Astrocyte of the cerebellum (primary cell): ENCODE data around the gene SNX27.
"Not testable (repeated sequence)": the region's sequence is repeated elsewhere in the genome, so short reads cannot be mapped to it uniquely, and the experiment has no call there.

Experiments
- DNase-seq: peaks from one replicate; pipeline ENCODE4 v3.0.0-alpha.2; 2011; ENCODE audit warnings: low read depth
- H3K4me3 ChIP-seq: 2 replicates; pipeline ENCODE4 v1.5.1; 2011; ENCODE audit warnings: mild to moderate bottlenecking, low read depth, low read length, moderate library complexity
- in situ Hi-C: cut with HindIII; loops from 2 replicates; pipeline ENCODE4 v1.10.0; 2017; ENCODE audit warnings: low sequenced_read_pairs
- TF ChIP-seq, protein P1 (sequence below): IDR thresholded peaks from 2 replicates; pipeline ENCODE4 v1.5.1; 2012; ENCODE audit warnings: low read length, low read depth, moderate library complexity, mild to moderate bottlenecking; ENCODE audit errors: missing control alignments

The SNX27 gene

DNA sequence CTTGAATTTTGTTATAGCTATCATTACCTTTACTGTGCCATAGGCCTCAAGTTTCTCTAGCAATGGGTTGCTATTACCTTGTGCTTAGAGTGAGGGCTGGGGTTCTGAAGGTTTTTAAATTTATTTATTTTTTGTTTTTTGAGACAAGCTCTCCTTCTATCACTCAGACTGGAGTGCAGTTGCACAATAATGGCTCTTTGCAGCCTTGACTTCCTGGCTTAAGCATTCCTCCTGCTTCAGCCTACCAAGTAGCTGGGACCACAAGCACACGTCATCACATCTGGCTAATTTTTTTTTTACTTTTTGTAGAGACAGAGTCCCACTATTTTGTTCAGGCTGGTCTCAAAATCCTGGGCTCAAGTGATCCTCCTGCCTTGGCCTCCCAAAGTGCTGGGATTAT, 41.5 kb downstream of the SNX27 start:
- no peak overlapping the region for H3K4me3 ChIP-seq
- DNase-seq: no peak
- in situ Hi-C loops: no loop called here
- TF ChIP-seq, protein P1, sequence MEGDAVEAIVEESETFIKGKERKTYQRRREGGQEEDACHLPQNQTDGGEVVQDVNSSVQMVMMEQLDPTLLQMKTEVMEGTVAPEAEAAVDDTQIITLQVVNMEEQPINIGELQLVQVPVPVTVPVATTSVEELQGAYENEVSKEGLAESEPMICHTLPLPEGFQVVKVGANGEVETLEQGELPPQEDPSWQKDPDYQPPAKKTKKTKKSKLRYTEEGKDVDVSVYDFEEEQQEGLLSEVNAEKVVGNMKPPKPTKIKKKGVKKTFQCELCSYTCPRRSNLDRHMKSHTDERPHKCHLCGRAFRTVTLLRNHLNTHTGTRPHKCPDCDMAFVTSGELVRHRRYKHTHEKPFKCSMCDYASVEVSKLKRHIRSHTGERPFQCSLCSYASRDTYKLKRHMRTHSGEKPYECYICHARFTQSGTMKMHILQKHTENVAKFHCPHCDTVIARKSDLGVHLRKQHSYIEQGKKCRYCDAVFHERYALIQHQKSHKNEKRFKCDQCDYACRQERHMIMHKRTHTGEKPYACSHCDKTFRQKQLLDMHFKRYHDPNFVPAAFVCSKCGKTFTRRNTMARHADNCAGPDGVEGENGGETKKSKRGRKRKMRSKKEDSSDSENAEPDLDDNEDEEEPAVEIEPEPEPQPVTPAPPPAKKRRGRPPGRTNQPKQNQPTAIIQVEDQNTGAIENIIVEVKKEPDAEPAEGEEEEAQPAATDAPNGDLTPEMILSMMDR: no peak

DNA sequence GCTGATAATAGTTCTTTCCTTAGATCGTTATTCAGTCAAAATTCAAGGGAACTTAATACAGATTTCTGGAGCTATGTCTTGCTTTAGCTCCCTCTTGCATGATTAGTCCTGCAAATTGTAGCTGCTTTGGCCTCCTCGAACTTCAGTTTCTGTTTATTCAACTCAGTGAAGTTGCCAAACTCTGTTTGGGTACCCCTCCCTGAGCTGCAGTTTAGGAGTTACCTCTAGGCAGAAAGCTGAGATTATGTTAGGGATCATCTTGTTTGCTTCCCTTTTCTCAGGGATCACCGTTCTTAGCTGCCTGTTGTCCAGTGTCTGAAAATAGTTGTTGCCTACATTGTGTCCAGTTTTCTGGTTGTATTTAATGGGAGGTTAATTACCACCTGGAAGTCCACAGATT, 43.5 kb downstream of the SNX27 start:
- in situ Hi-C loops: no loop called here
- no peak for DNase-seq
- TF ChIP-seq, protein P1: no peak
- H3K4me3 ChIP-seq: no peak overlapping the region

DNA sequence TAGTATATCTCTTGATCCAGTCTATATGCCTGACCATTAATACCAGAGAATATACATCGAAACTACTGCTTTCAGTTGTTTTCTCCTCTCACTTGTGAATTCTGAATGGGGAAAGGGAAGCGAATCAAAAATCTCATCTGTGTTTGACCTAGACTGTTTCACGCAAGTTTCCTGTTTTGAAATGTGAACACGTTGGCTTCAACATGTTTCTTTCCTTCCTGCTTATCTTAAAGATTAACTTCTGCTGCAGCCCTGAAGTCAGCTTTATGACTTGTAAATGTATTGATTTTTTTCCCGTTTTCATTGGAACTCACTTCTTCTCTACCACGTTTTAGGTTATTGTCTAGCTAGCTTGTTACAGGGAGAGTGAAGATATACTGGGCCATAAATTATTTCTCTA, 49.9 kb downstream of the SNX27 start:
- no peak for DNase-seq
- H3K4me3 ChIP-seq: no peak overlapping the region
- in situ Hi-C loops: no loop called here
- TF ChIP-seq, protein P1: no peak

DNA sequence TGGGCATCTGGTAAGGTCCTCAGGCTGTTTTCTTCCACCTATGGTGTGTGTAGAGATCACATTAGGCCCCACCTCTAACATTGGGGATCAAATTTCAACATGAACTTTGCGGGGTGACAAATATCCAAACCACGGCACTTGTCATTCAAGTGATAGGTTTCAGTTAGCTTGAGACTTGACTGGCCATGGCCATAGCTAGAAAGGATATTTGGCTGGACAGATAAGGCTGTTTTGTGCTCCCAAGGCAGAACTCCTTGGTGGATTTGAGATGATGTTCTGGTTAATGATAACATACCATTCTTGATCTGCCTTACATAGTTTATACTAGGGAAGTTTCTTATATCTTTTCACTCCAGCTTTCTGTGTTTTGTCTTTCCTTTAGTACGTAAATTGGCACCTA, 56.2 kb downstream of the SNX27 start:
- in situ Hi-C loops: no loop called here
- TF ChIP-seq, protein P1: no peak
- no peak overlapping the region for H3K4me3 ChIP-seq
- DNase-seq: no peak

DNA sequence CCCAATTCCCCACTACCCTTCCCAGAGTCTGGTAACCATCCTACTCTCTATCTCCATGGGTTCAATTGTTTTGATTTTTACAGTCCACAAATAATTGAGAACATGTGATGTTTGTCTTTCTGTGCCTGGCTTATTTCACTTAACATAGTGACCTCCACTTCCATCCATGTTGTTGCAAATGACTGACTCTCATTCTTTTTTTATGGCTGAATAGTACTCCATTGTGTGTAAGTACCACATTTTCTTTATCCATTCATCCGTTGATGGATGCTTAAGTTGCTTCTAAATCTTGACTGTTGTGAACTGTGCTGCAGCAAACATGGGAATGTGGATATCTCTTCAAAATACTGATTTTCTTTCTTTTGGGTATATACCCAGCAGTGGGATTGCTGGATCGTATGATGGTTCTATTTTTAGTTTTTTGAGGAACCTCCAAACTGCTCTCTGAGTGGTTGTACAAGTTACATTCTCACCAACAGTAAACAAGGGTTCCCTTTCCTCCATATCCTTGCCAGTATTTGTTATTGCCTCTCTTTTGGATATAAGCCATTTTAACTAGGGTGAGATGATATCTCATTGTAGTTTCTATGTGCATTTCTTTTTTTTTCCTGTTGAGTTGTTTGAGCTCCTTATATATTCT, 58.3 kb downstream of the SNX27 start:
- in situ Hi-C loops, H3K4me3 ChIP-seq, DNase-seq: not testable (repeated sequence)

DNA sequence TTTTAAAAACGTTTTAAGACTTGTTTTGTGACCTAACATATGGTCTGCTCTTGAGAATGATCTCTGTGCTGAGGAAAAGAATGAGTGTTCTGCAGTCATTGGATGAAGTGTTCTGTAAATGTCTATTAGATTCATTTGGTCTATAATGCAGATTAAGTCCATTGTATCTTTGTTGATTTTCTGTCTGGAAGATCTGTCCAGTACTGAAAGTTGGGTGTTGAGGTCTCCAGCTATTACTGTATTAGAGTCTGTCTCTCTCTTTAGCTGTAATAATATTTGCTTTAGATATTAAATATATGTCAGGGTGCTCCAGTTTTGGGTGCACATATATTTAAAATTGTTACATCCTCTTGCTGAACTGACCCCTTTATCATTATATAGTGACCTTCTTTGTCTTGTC, 61.6 kb downstream of the SNX27 start:
- TF ChIP-seq, protein P1: no peak

DNA sequence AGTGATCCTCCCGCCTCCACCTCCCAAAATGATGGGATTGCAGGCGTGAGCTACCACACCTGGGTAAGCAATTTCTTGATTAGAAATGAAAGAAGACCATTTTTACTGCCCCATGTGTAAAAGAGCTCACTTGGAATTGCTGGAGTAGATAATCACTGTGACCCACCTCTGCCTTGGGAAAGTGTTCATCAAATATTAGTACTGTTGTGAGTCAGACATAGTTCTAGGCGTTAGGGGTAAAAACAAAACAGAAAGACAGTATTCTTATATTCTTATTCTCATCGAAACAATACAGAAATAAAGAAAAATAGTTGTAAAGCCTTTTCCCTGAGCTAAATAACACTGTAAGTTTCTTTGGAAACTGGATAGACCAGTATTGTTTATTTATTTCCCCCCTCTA, 68.5 kb downstream of the SNX27 start:
- TF ChIP-seq, protein P1: no peak
- in situ Hi-C loops: no loop called here
- DNase-seq: no peak
- H3K4me3 ChIP-seq: no peak overlapping the region

More for the DNA sequence above, 61.6 kb downstream of the SNX27 start:
- no peak for DNase-seq
- H3K4me3 ChIP-seq: no peak overlapping the region
- in situ Hi-C loops: no loop called here
